Measurements from ENCODE around the gene CORO7.

CORO7 gene

GRCh38 chr16:4332623-4333307 lies 83.6 kb downstream of the CORO7 start:
- no peak for DNase-seq

DNA sequence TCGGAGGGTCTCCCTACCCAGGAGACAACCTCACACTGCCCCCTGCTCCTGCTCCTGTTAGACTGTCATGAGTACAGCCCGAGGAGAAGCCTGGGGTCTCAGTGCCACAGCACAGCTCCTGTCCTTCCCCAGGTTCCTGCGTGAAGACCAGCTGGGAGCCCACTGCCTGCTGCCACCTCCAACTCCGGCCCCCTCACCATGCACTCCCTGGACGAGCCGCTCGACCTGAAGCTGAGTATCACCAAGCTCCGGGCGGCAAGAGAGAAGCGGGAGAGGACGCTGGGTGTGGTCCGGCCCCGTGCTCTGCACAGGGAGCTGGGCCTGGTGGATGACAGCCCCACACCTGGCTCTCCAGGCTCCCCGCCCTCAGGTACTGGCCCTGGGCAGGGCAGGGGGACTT lies 84.3 kb downstream of the CORO7 start:
- DNase-seq, result no peak

- peak; percentile 9 for DNase-seq
These were observed 86.0 kb downstream of the CORO7 start for GRCh38 chr16:4330277-4330874.

GRCh38 chr16:4328782-4329775 lies 87.3 kb downstream of the CORO7 start:
- no peak for DNase-seq

DNA sequence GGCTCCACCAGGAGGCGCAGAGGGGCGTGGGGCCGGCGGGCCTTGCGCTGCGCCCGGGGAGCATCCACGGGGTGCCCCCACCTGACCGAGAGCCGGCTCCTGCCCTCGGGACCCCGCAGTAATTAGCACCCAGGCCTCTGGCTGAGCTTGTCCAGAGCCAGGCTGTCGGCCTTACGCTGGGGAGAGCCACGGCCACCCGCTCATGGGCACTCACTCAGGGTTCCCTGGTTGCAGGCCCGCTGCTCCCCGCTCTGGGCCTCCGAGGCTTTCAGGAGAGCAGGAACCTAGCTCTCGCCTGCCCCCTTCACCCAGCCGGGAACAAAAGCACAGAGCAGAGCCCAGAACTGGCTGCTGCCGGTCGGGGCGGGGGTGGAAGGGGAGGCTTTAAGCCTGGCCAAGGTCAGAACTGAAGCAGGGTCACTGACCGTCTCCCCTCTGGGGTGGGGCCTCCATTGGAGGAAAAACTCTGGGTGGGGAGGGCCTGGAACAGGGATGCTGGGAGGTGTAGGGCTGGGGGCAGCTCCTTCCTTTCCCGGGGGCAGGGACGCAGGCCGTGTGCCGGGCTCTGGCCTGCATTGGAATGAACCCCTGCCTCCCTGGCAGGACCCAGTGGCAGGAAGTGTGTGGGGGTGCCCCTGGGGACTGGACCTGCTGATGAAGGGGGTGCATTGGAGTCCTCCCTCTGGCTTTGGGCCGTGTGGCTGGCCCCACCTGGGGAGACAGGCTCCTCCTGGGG lies 88.2 kb downstream of the CORO7 start:
- no peak for DNase-seq

- no peak for DNase-seq
These were observed 88.9 kb downstream of the CORO7 start for GRCh38 chr16:4327386-4328045.

GRCh38 chr16:4325253-4325758 lies 91.1 kb downstream of the CORO7 start:
- no peak for DNase-seq

- DNase-seq, result no peak
These were observed 91.7 kb downstream of the CORO7 start for GRCh38 chr16:4324492-4325252.

- no peak for DNase-seq
These were observed 92.4 kb downstream of the CORO7 start for GRCh38 chr16:4323845-4324488.

- no peak for DNase-seq
These were observed 93.1 kb downstream of the CORO7 start for GRCh38 chr16:4323071-4323844.

DNA sequence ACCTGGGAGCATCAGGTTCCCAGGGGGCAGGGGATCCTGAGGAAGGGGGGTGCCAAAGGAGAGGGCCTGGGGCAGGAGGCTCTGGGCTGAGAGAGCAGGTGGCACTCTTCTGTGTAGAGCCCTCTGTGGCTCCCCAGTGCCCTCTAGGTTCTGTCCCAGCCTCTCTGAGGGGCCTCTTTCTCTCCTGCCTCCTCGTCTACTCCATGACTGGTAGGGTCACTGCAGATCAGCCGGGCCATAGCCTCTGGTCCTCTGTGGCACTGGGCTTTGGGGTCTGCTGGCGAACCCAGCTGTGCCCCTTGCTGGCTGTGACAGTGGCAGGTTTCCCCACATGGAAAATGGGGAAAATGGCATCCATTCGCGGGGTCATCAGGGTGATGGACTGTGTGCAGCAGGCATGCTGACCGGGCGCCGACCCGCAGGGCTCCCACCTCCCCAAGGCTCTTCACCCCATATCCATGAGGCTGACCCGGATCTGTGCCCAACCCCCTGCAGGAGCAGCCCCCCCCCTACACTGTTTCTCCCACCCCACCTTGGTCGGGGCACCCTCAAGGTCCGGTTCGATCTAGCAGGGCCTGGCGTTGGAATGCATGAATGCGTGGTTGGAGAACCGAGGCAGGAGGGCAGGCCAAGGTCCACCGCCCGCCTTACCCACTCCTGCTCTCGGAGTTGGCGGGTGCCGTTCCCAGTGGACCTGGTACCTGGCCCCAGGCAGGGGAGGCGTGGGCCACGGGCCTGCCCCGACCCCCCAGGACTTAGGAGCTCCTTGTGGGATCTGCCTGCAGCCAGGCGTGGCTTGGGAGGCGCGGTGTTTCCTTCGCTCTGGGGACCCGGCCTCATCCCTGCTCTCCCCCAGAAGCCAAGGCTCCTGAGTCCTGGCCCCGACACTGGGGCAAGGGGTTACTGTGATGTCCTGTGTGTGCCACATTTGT lies 94.0 kb downstream of the CORO7 start:
- no peak for DNase-seq

GRCh38 chr16:4321286-4322120 lies 94.9 kb downstream of the CORO7 start:
- no peak for DNase-seq

DNA sequence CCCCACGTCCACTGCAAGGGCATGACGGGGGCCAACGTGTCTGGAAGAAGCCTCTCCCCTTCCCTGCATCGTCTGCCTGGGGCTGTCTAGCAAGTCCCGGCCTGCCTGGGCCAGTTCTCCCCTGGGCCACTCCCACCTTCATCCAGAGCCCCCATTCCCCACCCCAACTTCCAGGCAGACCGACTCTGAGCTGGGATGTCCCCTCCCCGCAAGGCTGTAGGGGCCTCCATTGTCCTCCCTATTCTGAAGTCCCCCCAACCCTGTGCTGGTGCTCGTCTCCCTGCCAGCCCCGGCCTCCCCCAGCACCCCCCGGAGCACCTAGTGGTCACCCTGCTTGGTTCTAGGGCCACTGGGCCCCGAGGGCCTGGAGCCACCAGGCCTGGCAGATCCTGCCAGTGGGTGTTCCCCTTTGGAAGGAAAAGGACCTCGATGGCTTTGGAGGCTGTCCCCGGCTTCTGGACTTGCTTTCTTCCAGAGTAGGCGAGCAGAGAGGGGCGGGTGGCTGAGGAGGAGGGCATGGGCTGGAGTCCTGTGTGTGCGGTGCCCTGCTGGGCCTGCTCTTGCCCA lies 95.7 kb downstream of the CORO7 start:
- DNase-seq, result no peak

- no peak for DNase-seq
These were observed 96.7 kb downstream of the CORO7 start for GRCh38 chr16:4319454-4320421.

- DNase-seq, result no peak
These were observed 97.4 kb downstream of the CORO7 start for GRCh38 chr16:4318967-4319366.

DNA sequence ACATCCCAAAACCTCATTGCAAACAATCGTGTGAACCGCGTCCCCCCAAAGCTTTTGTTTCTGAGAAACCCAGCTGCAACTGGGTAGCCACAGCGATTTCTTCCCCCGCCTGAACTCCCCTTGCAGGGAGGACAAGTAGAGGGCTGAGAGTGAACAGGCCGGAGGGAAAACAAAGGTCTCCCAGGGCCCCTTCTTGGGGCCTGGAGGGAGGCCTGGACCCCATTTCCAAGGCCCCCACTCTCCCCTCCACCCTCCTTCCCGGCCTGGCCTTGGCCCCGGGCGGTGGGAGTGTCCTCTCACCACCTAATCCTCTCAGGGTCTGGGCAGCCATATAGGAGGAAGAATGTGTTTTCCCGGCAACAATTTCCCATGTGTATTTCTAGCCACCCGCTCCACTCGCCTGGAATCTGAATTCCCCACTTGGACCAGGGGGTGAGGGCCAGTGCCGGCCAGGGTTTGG lies 97.9 kb downstream of the CORO7 start:
- DNase-seq, result no peak
